Osteocyte (in vitro differentiated cells): ENCODE results near the gene RPS5. TPM values are rescaled to one million over a fixed set of nuclear protein-coding genes. Genes with fewer than 3 reads are reported as not detected.

Experiments used
- DNase-seq: peaks from one replicate; pipeline ENCODE4 v3.0.0; 2021; ENCODE audit warnings: mixed read lengths; ENCODE audit not compliant: unreplicated experiment; ENCODE audit errors: extremely low spot score
- H3K27ac Mint-ChIP-seq: one replicate; pipeline ENCODE4 v1.8.0; 2021; ENCODE audit warnings: mild to moderate bottlenecking, mixed read lengths; ENCODE audit not compliant: unreplicated experiment
- H3K27me3 Mint-ChIP-seq: one replicate; pipeline ENCODE4 v1.8.0; 2021; ENCODE audit warnings: mixed read lengths; ENCODE audit not compliant: unreplicated experiment
- H3K36me3 Mint-ChIP-seq: one replicate; pipeline ENCODE4 v1.8.0; 2021; ENCODE audit warnings: mixed read lengths; ENCODE audit not compliant: unreplicated experiment
- H3K4me1 Mint-ChIP-seq: one replicate; pipeline ENCODE4 v1.8.0; 2021; ENCODE audit warnings: mixed read lengths; ENCODE audit not compliant: unreplicated experiment
- H3K4me3 Mint-ChIP-seq: one replicate; pipeline ENCODE4 v1.8.0; 2021; ENCODE audit warnings: mild to moderate bottlenecking, moderate library complexity, mixed read lengths; ENCODE audit not compliant: unreplicated experiment
- H3K9me3 Mint-ChIP-seq: one replicate; pipeline ENCODE4 v1.8.0; 2021; ENCODE audit warnings: mixed read lengths; ENCODE audit not compliant: unreplicated experiment
- CTCF ChIP-seq: fragments of 200-600 bp; sonication (generic); IDR thresholded peaks from 2 replicates; pipeline ENCODE4 v1.5.0; 2021; ENCODE audit warnings: antibody characterized with exemption, mild to moderate bottlenecking, moderate library complexity
- total RNA-seq: library from RNA; stranded (reverse); gene quantifications from 2 replicates; pipeline ENCODE4 v1.2.1, GENCODE V29; 2021

The RPS5 gene
- total RNA-seq, 1 donor from 2014 or later = 942 TPM

GRCh38 chr19:58357481-58358145 is 29.5 kb upstream of the RPS5 start:
- DNase-seq = no peak
- H3K4me3 Mint-ChIP-seq = no peak overlapping the region
- H3K27ac Mint-ChIP-seq = no peak overlapping the region
- no peaks in the 10 kb centered on the region for H3K27me3 Mint-ChIP-seq
- TF ChIP-seq CTCF = no peak
- no peaks in the 10 kb centered on the region for H3K36me3 Mint-ChIP-seq
- H3K4me1 Mint-ChIP-seq = peaks cover 11% of the 10 kb centered on the region
- H3K9me3 Mint-ChIP-seq = no peaks in the 10 kb centered on the region

- TF ChIP-seq CTCF = no peak
- no peaks in the 10 kb centered on the region for H3K9me3 Mint-ChIP-seq
- peaks cover 15% of the 10 kb centered on the region for H3K4me1 Mint-ChIP-seq
- H3K27ac Mint-ChIP-seq = peak overlapping the region; percentile 98
- DNase-seq = no peak
- H3K27me3 Mint-ChIP-seq = no peaks in the 10 kb centered on the region
- no peaks in the 10 kb centered on the region for H3K36me3 Mint-ChIP-seq
- H3K4me3 Mint-ChIP-seq = peak overlapping the region; percentile 93
Observed at GRCh38 chr19:58361900-58362271, 25.2 kb upstream of the RPS5 start.

GRCh38 chr19:58362272-58362994 is 24.6 kb upstream of the RPS5 start, which contains the start of gene ZNF497:
TSS of gene ZNF497 (minus strand) at chr19:58362751. CDS start at chr19:58357635, 5,116 bp downstream.
- H3K36me3 Mint-ChIP-seq = no peaks in the 10 kb centered on the region
- H3K4me3 Mint-ChIP-seq = peak within 1 kb of the TSS; percentile 93
- peaks cover 15% of the 10 kb centered on the region for H3K4me1 Mint-ChIP-seq
- H3K27ac Mint-ChIP-seq = peak within 1 kb of the TSS; percentile 98
- peak; percentile 99 for DNase-seq
- peak; percentile 6 for TF ChIP-seq CTCF
- H3K9me3 Mint-ChIP-seq = no peaks in the 10 kb centered on the region
- no peaks in the 10 kb centered on the region for H3K27me3 Mint-ChIP-seq

- H3K27me3 Mint-ChIP-seq = no peaks in the 10 kb centered on the region
- no peaks in the 10 kb centered on the region for H3K9me3 Mint-ChIP-seq
- TF ChIP-seq CTCF = no peak
- peaks cover 15% of the 10 kb centered on the region for H3K4me1 Mint-ChIP-seq
- no peaks in the 10 kb centered on the region for H3K36me3 Mint-ChIP-seq
- H3K27ac Mint-ChIP-seq = no peak overlapping the region
- no peak overlapping the region for H3K4me3 Mint-ChIP-seq
- DNase-seq = no peak
Observed at GRCh38 chr19:58364146-58364545, 22.9 kb upstream of the RPS5 start.
